Frontal cortex (tissue), 4 donors: Measurements from ENCODE around the gene ARHGEF2. TPM values are rescaled to one million over a fixed set of nuclear protein-coding genes. Genes with fewer than 3 reads are reported as not detected.

Experiments
- DNase-seq, 2 donors: peaks; one replicate each; pipeline ENCODE4 v3.0.0; 2012; ENCODE audit warnings: low spot score in 2 of 2
- FAIRE-seq: peaks from 2 replicates; lab custom pipeline; 2012; peaks lifted over from hg19 to GRCh38; lab: Jason Lieb, UNC
- total RNA-seq: library from RNA; depleted of rRNA; stranded (reverse); fragments of >200 nt; gene quantifications from one replicate; pipeline ENCODE4 v1.2.3, GENCODE V29; 2014
- donor health status: control.
- donor health status: control.
- donor health status: control.

The ARHGEF2 gene
- total RNA-seq, 1 donor from 2014 or later: 99.5 TPM

DNA sequence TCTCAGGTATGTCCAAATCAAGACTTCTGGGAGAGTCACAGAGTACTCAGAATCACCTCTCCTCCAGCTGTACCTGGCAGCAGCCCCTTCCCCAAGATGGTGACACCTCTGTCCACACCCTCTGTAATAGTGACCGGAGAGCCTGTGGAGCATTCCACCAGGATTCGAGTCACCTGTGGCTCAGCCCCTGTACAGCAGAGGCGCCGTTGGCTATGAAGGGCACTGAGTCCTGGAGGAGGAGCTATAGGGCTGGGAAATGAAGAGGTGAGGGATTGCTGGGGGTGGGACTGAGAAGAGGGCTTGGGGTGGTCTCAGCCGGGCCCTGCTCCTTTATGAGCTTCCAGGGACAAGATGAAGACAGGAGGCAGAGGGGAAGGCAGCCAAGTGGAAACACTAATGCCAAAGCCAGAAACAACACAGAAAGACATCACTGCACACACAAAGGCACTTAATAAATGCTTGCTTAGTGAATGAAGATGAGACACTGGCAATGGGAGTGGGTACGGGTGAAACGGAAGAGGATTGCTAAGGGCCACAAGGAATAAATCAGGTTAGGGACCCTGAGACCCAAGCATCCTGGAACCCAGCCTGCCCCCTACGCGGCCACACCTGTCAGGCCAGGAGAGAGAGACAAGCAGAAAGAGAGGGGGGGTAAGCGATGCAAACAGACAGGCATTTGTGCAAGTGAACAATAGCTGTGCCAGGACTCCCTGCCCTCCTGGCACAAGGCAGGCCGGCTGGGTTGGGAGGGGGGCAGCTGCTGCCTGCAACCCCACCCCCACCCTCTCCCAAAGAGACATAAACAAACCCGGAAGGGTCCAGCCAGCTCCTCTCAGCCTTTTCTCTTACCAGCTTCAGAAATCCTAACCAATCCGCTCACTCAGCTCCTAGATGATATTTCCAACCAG is 3.9 kb downstream of the ARHGEF2 start:
- FAIRE-seq (no peak), DNase-seq (peak in 1 of 2 donors; percentile 67)

DNA sequence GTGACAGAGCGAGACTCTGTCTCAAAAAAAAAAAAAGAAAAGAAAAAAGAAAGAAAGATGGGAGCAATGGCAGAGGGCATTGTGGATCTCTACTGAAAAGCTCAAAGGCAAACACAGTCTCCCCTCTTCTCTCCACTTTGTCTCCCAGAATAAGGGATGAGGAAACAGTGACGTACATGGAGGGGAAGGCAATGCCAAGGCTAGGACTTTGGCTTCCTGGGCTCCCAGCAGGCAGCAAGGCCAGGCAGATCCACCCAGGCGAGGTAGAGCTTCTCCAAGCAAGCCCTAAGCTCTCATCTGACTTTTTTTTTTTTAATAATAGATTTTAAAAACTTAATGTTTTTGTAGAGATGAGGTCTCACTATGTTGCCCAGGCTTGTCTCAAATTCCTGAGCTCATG is 4.6 kb downstream of the ARHGEF2 start:
- FAIRE-seq (no peak), DNase-seq (no peak)

DNA sequence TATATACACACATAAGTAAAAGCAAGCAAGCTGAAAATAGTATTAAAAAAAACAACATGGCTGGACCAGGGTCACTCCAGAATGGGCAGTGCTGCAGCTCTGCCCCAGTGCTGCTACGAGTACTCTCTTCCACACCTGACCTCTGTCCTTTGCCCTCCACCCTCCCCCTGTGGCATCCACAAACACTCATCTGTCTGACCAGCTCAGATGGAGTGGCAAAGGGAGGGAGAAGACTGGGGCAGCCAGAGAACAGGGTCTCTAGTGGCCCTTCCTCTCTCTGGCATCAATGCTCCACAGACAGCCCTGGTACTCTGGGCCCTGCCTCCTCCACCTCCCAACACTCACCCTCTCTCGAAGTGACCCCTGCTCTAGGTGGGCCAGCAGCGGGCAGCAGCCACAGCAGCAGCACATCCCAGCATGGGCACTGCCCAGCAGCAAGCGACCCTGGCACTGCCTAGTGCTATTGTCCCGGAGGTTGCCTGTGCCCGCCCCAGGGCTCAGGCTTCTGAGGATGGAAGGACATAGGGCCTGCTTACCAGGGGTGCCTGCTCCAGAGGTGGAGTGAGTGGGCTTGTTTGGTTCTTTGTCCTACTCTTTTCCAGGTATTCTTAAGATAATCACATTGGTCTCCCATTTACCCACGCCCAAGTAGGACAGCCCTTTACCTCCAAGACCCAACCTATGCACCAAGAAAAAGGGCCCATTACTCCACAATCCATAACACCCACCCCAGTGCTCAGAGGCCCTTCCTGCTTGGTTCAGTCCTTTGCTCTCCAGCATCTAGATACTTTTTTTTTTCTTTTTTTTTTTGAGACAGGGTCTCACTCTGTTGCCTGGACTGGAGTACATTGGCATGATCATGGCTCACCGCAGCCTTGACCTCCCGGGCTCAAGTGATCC is 6.2 kb downstream of the ARHGEF2 start:
- no peak for FAIRE-seq
- DNase-seq: no peak

DNA sequence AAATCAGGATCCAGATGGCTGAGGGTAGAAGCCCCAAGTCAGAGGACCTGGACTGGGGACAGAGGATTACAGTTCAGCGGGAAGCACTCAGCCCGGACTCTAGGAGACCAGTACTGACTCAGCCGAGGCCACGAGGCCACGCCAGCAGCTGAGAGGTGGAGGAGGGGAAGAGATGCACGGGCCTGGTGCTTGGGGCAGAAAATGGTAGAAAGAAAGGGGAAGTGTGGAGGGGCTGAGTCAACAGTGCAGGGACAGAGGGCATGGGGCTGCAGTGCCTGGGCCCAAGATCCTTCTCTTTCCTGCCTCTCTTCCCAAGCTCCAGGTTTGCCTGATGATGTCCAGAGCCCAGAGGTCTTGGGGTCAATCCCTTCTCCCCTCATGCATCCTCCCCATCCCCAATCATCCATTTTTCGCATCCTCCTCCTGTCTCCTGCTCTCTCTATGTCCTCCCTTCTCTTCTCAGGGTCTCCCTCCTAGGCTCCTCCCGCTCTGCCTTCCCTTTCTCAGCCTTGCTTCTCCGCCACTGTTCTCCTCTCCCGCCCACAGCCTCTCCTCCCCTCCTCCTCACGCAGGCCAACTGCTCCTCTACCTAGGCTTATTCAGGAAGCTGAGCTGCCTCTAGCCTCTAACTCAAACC is 7.7 kb downstream of the ARHGEF2 start:
- DNase-seq (peak in 1 of 2 donors; percentile 67), FAIRE-seq (no peak)

DNA sequence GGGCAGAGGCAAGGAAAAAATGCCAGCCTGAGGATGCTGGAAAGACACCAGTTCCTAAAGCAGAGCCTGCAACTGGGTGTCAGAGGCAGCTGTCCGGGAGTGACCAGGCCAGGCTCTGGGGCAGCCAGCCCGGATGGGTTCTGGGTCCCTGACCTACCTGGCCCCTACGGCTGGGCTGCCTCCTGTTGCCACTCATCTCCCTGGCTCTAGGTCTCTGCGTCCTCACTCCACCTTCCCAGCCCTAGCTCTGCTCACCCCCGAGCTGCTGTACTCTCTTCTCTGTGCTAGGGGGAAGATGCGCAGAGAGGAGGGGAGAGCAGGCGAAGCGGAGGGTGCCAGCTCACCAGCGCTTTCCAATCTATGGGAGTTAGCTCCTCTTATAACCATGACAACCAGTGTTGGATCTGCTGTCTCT is 9.0 kb downstream of the ARHGEF2 start:
- no peak for FAIRE-seq
- DNase-seq: no peak

DNA sequence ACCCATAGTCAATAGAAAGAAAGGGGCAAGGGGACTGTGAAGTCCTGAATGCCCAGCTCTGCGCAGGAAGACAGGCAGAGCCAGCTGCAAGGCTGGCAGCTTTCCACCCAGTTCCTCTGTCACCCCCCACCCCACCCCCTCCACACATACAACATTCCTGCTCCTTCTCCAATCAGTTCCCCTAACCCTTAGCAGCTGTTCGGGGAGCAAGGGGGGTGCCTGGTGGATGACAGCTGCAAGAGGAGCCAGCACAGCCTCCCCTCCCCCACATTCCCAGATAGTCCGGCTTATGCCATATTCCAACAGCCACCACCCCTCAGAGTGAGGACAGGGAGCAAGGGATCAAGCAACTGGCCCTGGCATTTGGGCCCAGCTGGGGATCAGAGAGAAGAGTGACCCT is 9.7 kb downstream of the ARHGEF2 start:
- DNase-seq (no peak), FAIRE-seq (no peak)

DNA sequence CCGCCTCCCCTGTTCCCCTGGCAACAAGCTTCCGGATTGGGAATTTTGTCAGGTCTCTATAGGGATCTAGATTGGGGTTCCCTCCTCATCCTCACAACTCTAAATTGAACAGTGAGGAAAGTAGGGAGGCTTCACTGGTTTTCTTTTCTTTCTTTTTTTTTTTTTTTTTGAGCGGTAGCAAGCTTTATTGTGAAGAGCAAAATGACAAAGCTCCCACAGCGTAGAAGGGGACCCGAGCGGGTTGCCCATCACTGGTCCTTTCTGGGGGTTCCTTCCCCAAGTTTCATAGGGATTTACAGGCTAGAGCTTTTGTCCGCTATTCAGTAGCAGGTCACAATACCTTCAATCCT is 10.3 kb downstream of the ARHGEF2 start:
- no peak for DNase-seq
- no peak for FAIRE-seq

DNA sequence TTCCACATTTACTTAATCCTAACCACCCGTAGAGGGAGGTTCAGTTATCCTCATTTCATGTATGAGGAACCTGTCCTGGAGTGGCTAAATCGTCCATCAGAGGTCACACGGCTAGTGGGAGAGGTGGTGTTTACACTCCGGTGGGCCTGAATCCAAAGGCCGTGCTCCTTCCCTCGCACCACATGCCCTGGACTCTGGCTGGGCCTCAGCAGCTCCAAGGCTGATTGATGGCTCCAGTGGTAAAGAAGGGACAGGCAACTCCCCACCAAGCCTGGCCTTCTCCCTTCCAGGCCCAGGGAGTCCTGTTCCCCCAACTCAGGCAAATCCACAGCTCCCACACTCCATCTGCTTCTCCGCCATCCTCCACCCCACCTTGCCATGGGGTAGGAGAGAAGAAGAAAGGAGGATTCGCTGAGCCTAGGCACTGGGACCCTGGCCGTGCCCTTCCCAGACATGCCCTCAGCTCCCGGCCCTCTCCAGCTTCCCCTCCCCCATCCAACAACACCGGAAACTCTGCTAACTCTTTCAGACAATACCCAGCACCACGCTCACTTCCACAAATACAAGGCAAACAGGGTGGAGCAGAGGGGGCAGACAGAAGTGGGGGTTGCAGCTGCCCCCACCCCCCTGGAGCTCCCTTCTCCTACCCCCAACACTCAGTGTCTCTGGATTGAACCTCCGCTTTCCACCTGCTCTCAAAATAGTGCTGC is 10.9 kb downstream of the ARHGEF2 start:
- FAIRE-seq: no peak
- no peak for DNase-seq

DNA sequence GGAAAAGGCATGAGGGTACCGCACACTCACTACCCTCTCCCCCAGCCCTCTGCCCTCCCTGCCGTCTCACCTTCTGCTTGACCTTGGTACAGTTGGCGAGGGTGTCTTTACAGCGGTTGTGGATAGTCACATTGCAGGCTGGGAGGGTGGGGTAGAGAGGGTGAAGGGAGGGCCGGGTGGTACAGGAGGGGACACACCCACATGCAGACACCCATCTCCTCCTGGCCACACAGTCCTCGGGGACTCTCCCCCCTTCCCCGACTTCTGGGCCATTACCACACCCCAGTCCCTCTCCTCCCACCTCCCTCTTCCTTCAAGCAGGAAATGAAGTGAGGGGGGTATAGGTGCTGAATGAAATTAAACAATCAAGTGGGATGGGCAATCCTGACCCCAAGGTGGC is 11.6 kb downstream of the ARHGEF2 start:
- no peak for FAIRE-seq
- DNase-seq: no peak

DNA sequence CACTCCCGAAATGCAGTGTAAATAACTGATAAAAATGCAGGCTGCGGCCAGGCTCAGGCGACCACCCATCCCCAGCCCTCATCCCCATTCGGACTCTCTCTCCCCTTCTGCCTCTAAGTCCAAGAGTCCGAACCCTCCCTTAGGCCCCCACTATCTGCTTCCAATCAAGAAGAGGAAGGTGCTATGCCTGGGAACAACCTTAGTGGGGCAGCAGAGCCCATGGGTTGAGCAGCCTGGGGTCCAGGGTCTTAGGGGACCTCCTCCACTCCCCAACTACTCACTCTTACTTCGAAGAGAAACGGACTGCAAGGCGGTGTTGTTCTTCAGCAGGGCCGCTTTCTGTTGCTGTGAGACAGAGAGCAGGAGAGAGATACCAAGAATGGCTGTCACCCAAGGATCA is 12.2 kb downstream of the ARHGEF2 start:
- no peak for FAIRE-seq
- DNase-seq: no peak

DNA sequence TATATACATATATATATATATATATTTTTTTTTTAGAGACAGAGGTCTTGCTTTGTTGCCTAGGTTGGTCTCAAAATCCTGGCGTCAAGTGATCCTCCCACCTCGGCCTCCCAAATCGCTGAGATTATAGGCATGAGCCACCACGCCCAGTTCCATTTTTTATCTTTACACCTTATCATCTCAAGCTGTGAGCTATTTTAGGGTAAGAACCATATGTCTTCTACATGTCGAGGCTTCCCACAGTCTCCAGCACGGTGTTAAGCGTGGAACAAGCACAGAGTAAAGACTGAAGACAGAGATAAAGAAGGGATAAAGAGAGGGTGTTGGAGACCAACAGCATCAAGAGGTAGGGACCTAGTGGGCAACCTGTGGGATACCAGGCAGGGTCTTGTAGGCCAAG is 14.2 kb downstream of the ARHGEF2 start:
- FAIRE-seq: no peak
- no peak for DNase-seq

DNA sequence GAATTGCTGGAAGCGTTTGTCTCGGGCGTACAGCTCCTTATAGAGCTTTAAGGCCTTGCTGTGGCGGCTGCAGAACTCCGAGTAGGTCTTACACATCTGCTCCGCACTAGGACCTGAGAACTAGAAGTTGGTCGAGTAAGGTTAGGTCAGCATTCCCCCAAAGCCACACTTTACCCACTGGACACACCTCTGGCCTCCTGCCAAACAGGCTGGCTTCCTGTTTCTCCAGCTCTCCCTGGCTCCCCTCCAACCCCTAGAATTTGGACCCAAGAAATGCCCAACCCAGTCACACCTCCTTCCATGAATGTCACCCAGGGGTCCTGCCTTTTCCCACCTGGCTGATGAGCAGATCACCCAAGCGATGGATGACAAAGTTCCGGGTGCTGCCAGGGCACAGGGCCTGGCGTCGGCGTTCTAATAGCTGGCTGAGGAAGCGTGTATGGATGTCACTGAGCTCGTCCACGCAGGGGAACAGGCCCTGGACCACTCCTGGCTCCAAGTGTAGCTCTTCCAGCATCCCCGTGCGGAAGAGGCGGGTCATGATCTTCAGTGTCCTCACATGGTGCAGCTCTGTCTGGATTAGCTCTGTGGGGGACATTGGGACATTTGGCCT is 15.6 kb downstream of the ARHGEF2 start:
- FAIRE-seq (no peak), DNase-seq (no peak)

DNA sequence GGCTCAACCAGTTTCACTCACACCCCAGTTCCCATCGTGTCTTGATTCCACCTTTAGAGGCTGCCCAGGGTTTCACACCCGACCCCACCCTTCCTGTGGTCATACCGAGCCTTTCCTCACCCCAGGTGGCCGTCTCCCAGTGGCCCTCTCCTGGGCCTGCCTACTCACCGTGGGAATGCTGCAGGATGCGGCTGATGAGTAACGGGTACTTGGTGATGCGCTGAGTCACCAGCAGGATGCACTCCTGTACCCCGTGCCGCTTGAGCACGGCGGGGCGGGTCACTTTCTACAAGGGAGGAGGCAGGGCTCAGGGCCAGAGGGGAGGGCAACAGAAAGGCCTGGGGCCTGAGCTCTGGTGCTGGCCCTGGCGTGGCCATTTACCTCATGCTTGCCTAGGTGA is 16.4 kb downstream of the ARHGEF2 start:
- FAIRE-seq: no peak
- peak in 1 of 2 donors; percentile 55 for DNase-seq

DNA sequence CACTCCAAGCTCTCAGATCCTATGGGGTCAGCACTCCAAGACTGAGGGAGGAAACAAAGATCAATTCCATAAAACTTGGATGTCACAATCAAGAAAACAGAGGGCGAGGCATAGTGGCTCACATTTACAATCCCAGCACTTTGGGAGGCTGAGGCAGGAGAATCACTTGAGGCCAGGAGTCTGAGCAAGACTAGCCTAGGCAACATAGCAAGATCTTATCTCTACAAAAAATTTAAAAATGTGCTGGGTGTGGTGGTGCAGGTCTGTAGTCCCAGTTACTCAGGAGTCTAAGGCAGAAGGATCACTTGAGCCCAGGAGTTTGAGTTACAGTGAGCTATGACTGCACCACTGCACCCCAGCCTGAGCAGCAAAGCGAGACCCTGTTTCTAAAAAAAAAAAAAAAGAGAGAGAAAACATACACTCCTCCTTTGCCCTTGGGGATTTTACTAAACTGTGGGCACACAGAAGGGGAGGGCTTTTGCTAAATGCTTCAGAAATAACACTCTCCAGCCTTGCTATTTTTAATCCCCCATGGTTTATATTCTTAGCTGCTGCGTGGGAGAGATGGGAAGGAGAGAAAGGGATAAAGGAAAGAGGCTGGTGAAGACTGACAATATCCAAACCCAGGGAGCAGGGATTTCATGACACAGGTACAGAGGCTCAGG is 18.1 kb downstream of the ARHGEF2 start:
- FAIRE-seq: no peak
- DNase-seq: no peak

DNA sequence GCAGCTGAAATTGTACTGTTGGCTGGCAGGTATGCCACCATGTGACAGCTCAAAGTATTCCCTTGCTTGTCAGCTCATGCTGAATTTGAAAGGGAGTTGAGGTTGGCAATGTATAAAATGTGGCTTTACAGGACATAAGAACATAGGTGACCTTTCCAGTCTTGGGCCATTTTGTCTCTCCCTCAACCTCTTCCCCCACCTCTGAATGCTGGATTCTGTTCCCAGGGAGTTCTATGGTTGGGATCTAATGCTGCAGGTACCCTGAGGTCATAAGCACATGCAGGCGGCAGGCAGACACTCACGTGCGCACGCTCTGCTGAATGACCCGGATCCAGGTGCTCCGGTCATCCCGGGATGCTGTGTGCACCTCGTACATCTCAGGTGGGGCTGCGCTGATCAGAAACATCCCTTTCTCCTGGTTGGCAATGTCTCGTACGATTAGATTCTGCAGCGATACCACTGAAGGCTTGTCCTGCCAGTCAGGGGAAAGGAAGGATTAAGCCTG is 20.9 kb downstream of the ARHGEF2 start:
- FAIRE-seq (no peak), DNase-seq (no peak)

DNA sequence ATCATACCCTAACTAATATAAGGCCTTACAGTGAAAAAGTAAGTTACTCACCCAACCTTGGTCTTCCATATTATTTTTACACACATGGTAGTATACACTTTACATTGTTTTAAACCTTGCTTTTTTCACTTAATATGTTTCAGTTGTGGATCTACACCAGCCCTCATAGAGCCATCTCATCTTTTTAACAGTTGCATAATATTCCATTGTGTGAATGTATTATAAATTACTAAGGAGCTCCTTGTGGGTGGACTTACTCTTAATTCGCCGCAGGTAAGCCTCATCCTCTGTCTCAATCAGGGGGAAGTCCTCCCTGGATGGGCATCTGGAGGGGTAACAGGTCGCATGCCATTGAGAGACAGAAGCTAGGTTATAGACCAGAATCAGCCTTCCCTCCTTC is 23.7 kb downstream of the ARHGEF2 start:
- FAIRE-seq (no peak), DNase-seq (no peak)

DNA sequence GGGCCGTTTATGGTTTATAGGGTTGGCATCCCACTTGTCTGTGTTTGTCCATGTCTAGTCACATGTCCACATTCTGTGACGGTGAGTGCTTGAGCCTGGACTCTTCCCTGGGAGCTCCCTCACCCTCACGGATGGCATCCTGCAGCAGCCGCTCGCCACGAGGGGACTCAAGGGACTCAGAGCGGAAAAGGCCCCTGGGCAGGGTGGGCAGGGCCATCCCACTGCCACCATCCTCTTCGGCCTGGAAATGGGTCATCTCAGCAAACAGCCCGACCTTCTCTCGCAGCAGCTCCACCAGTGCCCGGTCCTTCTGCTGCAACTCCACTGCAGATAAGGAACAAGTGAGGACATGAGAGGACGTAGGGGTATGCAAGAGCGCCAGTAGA is 25.8 kb downstream of the ARHGEF2 start:
- FAIRE-seq: no peak

DNA sequence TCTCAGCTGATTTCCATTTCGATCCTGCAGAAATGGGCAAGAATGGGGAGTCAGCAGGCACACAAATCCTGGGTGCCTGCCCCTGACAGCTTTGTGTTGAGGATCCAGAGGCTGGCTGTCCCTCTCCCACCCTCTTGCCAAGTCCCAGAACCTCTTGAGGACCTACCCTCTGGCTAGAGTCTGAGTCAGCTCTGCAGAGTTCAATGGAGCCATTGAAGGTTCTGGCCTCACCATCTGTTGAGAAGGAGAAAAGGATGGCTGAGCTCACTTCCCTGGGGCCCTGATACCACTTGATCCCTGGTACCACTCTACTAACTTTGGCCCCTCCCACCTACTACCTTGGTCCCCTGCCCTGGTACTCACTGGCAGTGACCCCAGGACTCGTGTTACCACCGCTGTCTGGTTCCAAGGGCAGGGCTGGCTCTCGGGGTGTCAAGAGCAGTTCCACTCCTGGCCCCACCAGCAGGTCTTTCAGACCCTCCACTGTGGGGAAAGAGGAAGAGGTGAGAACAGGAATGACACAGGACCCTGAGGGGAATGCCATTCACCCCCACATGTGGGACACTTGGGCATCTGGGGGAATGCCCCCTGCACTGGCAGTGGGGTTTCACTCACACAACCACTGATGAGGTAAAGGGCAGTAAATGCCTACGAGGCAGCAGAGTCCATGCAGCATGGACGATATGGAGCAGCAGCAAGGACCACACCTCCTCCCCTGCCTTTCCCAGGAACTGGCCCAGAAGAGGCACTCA is 26.4 kb downstream of the ARHGEF2 start:
- DNase-seq (no peak), FAIRE-seq (no peak)

More for the DNA sequence above, 25.8 kb downstream of the ARHGEF2 start:
- DNase-seq: no peak
